SK-N-MC (cell line): ENCODE data around the gene DHX8.

ENCODE experiments used
- EZH2 ChIP-seq: fragments of 200-600 bp; sonication (generic); IDR thresholded peaks from one replicate; pipeline ENCODE4 v1.6.1; 2017; ENCODE audit warnings: antibody characterized with exemption
- FOXP2 ChIP-seq: optimal IDR thresholded peaks from 2 replicates; pipeline ENCODE3; 2011; ENCODE audit warnings: mild to moderate bottlenecking, moderate library complexity; ENCODE audit not compliant: insufficient read depth; ENCODE audit errors: extremely low read length, control extremely low read depth
- POLR2AphosphoS5 ChIP-seq: IDR thresholded peaks from 2 replicates; pipeline ENCODE4 v1.6.1; 2012; ENCODE audit warnings: mild to moderate bottlenecking, low read depth, low read length, borderline replicate concordance

GRCh38 chr17:43454868-43455267, 28.9 kb upstream of the DHX8 start:
- TF ChIP-seq EZH2 (no peak), POLR2AphosphoS5 (no peak), FOXP2 (no peak)
